ENCODE measurements around the gene NDUFA3. TPM values are rescaled to one million over a fixed set of nuclear protein-coding genes. Genes with fewer than 3 reads are reported as not detected.
A peak's percentile ranks its signal among the peaks of the same experiment; 100 is the strongest.

The NDUFA3 gene
- total and polyA plus RNA-seq, 10 of the 15 experiments (the other 5 are each of a cell fraction or from before 2014, with no cell fraction given) = 40.0 to 335 (median 153) TPM

DNA sequence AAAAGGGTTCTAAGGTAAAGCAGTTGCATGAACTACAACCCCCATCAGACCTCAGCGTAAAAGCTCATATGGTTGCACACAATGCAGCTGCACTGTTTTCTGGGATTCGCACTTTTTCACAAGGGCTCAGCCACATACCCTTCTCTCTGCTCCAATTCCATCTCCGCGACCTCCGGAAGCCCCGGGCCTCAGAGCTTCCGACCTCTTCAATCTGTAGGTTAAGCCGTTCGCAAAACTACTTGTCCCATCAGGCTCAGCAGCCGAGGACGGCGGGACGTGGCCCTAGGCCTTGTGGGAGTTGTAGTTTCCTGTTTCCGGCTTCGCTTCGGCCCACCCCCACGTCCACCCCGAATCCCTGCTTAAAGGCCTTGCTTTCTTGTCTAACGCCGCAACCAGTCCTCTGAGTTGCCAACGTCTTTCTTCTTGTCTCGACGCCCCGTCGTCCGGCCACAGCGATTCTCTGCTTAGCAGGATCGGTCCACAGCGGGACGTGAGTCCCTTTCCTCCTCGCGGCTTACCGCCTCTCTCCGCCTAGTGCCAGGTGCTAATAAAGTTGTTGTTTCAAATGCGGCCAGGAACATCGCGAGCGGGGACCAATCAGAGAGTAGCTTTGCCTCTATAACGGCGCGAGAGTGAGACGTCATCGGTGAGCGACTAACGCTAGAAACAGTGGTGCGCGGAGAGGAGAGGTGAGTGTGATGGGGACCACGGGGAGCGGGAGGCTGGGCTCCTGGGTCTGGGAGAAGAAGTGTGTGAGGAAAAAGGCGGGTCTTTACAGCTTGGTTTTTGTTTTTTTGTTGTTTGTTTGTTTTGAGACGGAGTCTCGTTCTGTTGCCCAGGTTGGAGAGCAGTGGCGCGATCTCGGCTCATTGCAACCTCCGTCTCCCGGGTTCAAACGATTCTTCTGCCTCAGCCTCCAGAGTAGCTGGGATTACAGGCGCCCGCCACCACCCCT, 12.7 kb downstream of the NDUFA3 start, which contains the start of the genes PRPF31 and TFPT (continued):
- TF ChIP-seq PAX5 (IDR thresholded peaks at IDR 0.05; ENCODE audit: borderline replicate concordance, low read depth, low read length) = 0 out of 2 replicates have a peak, but pooled peaks have one; percentile 1
- TF ChIP-seq TAF1 (IDR thresholded peaks at IDR 0.05; ENCODE audit: borderline replicate concordance, low read depth, low read length) = peak; percentile 78
- peak; percentile 99 for TF ChIP-seq ZNF207 (IDR thresholded peaks at IDR 0.05; ENCODE audit: borderline replicate concordance)
- peak; percentile 73 for TF ChIP-seq SREBF1 (IDR thresholded peaks at IDR 0.05; ENCODE audit: low read length)
- peak; percentile 96 for TF ChIP-seq RUNX3 (IDR thresholded peaks at IDR 0.05; ENCODE audit: low read length)
- TF ChIP-seq ETV6 (conservative IDR thresholded peaks at IDR 0.05 in 1 of 2, IDR thresholded peaks at IDR 0.05 in 1 of 2; ENCODE audit: borderline replicate concordance in 1 of 2, low read depth in 1 of 2) = peak in 1 of 2 experiments; percentile 25; a peak in 1 of 4 replicates
- TF ChIP-seq IKZF1 (conservative IDR thresholded peaks at IDR 0.05) = peak; percentile 100
- TF ChIP-seq, protein P1, sequence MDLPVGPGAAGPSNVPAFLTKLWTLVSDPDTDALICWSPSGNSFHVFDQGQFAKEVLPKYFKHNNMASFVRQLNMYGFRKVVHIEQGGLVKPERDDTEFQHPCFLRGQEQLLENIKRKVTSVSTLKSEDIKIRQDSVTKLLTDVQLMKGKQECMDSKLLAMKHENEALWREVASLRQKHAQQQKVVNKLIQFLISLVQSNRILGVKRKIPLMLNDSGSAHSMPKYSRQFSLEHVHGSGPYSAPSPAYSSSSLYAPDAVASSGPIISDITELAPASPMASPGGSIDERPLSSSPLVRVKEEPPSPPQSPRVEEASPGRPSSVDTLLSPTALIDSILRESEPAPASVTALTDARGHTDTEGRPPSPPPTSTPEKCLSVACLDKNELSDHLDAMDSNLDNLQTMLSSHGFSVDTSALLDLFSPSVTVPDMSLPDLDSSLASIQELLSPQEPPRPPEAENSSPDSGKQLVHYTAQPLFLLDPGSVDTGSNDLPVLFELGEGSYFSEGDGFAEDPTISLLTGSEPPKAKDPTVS (IDR thresholded peaks at IDR 0.05; ENCODE audit: low read depth, low read length) = peak; percentile 78; the same call in 1 of the 2 replicates
- TF ChIP-seq RBBP5 (conservative IDR thresholded peaks at IDR 0.05) = no peak
- no peak for TF ChIP-seq KAT2A (conservative IDR thresholded peaks at IDR 0.05; ENCODE audit: control insufficient read depth, low read depth, low read length)
- peak; percentile 83 for TF ChIP-seq FOXK2 (IDR thresholded peaks at IDR 0.05)
- TF ChIP-seq TBL1XR1 (IDR thresholded peaks at IDR 0.05; ENCODE audit: low read depth, low read length) = 0 out of 2 replicates have a peak, but pooled peaks have one; percentile 15
- no peak for TF ChIP-seq ZNF24 (IDR thresholded peaks at IDR 0.05)
- no peak for TF ChIP-seq KDM1A (IDR thresholded peaks at IDR 0.05; ENCODE audit: borderline replicate concordance)
- no peak for TF ChIP-seq CBX3 (IDR thresholded peaks at IDR 0.05; ENCODE audit: borderline replicate concordance, low read depth)
- TF ChIP-seq, protein P2, sequence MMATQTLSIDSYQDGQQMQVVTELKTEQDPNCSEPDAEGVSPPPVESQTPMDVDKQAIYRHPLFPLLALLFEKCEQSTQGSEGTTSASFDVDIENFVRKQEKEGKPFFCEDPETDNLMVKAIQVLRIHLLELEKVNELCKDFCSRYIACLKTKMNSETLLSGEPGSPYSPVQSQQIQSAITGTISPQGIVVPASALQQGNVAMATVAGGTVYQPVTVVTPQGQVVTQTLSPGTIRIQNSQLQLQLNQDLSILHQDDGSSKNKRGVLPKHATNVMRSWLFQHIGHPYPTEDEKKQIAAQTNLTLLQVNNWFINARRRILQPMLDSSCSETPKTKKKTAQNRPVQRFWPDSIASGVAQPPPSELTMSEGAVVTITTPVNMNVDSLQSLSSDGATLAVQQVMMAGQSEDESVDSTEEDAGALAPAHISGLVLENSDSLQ (IDR thresholded peaks at IDR 0.05) = peak; percentile 56; the same call in 1 of the 2 replicates
- no peak; a peak in 1 of 4 replicates for TF ChIP-seq EP300 (IDR thresholded peaks at IDR 0.05; ENCODE audit: borderline replicate concordance in 1 of 2, control insufficient read depth in 1 of 2, low read depth in 2 of 2, low read length in 2 of 2)
- TF ChIP-seq, protein P3, sequence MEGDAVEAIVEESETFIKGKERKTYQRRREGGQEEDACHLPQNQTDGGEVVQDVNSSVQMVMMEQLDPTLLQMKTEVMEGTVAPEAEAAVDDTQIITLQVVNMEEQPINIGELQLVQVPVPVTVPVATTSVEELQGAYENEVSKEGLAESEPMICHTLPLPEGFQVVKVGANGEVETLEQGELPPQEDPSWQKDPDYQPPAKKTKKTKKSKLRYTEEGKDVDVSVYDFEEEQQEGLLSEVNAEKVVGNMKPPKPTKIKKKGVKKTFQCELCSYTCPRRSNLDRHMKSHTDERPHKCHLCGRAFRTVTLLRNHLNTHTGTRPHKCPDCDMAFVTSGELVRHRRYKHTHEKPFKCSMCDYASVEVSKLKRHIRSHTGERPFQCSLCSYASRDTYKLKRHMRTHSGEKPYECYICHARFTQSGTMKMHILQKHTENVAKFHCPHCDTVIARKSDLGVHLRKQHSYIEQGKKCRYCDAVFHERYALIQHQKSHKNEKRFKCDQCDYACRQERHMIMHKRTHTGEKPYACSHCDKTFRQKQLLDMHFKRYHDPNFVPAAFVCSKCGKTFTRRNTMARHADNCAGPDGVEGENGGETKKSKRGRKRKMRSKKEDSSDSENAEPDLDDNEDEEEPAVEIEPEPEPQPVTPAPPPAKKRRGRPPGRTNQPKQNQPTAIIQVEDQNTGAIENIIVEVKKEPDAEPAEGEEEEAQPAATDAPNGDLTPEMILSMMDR (IDR thresholded peaks at IDR 0.05 in 2 of 3, conservative IDR thresholded peaks at IDR 0.05 in 1 of 3; ENCODE audit: control insufficient read depth in 2 of 3, extremely low read depth in 1 of 3, insufficient read depth in 1 of 3, low read depth in 3 of 3, low read length in 3 of 3) = no peak
- TF ChIP-seq, protein P4, sequence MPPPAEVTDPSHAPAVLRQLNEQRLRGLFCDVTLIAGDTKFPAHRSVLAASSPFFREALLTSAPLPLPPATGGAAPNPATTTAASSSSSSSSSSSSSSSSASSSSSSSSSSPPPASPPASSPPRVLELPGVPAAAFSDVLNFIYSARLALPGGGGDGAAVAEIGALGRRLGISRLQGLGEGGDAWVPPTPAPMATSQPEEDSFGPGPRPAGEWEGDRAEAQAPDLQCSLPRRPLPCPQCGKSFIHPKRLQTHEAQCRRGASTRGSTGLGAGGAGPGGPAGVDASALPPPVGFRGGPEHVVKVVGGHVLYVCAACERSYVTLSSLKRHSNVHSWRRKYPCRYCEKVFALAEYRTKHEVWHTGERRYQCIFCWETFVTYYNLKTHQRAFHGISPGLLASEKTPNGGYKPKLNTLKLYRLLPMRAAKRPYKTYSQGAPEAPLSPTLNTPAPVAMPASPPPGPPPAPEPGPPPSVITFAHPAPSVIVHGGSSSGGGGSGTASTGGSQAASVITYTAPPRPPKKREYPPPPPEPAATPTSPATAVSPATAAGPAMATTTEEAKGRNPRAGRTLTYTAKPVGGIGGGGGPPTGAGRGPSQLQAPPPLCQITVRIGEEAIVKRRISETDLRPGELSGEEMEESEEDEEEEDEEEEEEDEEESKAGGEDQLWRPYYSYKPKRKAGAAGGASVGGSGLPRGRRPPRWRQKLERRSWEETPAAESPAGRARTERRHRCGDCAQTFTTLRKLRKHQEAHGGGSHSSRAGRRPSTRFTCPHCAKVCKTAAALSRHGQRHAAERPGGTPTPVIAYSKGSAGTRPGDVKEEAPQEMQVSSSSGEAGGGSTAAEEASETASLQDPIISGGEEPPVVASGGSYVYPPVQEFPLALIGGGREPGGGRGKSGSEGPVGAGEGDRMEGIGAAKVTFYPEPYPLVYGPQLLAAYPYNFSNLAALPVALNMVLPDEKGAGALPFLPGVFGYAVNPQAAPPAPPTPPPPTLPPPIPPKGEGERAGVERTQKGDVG (CRISPR knock-in tag; IDR thresholded peaks at IDR 0.05) = no peak
- TF ChIP-seq POLR2AphosphoS2 (IDR thresholded peaks at IDR 0.05; ENCODE audit: low read depth, low read length) = no peak; the same call in 1 of the 2 replicates
- TF ChIP-seq ATF7 (IDR thresholded peaks at IDR 0.05; ENCODE audit: low read depth) = peak; percentile 86
